Activated naive CD4-positive, alpha-beta T cell (primary cell): Measurements from ENCODE around the gene TBL1XR1.

Experiments used
- DNase-seq, 4 experiments: peaks; one replicate each; lab custom pipeline; 2025; lab: John Stamatoyannopoulos, UW

Gene TBL1XR1

DNA sequence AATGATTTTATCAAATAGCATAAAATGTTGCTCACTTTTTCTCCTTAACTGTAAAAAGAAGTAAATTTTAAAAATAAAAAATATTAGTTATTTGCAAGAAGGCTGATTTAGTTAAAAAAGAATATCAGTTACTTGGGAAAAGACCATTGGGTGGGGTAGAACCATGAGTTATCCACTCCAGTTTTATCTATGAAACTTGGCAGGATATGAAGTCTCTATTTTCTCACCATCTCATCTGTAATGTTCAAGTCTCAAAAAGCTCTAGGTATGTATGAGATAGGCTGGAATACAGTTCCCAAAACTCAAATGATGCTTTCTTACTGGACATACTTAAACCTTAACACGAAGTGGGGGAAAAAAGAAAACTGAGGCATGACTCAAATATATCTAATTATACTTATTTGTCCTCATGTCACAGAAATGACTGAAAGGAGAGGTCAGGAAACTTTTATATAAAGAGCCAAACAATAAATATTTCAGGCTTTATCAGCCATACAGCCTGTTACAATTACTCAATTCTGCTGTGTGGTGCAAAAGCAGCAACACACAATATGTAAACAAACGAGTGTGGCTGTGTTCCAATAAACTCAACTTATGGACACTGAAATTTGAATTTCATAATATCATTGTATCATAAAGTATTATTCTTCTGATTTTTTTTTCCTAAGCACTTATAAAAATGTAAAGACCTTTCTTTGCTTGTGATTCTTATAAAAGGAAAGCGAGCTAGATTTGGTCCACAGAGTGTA, 131.8 kb downstream of the TBL1XR1 start:
- DNase-seq = no peak

GRCh38 chr3:177062052-177062732, 135.1 kb downstream of the TBL1XR1 start:
- no peak for DNase-seq

- DNase-seq = no peak
Measured at GRCh38 chr3:177061369-177061768, 135.9 kb downstream of the TBL1XR1 start.

GRCh38 chr3:177060492-177060891, 136.8 kb downstream of the TBL1XR1 start:
- no peak for DNase-seq

GRCh38 chr3:177058648-177059047, 138.6 kb downstream of the TBL1XR1 start:
- no peak for DNase-seq

DNA sequence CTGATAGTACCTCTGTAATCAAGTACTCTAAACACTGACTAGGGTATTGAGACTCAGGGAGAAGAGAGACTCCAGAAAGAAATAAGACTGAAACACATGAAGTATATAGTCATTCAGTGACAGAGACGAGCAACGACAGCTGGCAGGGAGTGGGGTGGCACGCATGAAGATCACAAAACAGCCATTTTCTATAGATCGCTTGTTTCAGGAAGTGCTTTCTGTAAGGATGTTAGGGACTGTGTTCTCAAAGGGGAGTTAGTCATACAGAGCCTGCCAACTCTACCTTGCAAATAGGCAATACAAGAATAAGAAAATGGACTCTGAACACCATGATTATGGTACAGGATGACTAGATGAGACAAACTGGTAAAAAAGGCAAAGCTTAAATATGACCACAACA, 139.5 kb downstream of the TBL1XR1 start:
- DNase-seq = no peak

GRCh38 chr3:177056927-177057326, 140.4 kb downstream of the TBL1XR1 start:
- no peak for DNase-seq

DNA sequence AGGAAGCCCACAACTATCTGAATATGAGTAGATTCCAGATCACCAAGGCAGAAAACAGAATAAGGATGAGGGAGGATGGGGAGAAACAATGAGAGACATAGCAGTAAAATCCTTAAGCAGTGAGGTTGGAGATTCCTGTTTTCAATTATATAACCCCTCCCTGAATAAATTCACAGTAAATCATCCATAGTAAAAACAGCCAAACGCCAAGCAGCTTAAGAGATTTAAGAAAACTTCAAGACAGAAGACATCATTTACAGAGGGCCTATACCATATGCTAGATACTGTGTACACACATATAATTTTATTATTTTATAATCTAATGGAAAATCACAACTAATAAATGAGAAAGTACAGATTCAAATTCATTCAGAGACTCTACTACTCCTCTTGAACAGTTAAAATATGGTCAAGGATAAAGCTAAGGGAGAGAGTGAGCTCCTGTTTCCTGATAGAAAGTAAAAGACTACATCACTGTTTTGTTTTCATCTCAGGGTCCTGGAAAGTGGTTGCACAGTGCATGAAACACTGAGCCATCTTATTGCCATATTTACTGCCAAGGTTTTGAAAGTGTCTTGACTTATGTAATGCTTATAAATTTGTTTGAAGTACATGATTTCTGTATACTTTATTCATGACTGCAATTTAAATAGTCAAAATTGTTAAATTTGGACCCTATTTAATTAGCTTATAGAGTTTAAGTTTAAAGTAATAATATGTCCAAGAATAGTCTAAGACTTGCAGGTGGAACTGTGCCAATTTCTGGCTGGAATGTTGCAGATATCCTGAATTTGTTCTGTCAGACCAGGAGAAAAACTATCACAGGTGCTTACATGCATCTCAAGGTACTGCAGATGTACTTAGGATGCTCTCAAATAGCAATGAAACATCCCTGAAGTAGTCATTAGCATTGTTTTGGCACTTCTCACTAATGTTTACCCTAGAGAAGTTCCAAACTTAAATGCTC, 141.4 kb downstream of the TBL1XR1 start:
- no peak for DNase-seq

DNA sequence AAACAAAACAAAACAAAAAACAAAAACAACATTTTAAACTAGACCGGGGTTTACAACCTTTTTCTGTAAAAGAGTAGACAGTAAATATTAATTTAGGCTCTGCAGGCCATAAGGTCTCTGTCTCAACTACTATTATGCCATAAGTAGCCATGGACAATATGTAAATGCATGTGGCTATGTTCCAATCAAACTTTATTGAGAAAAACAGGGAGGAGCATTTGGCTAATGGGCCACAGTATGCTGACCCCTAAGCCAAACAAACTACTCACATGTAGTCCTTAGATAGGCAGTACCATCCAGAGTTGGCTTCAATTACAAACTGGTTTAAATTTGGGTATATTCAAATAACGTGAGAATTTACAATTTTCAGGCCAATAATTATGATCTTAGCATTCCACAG, 144.2 kb downstream of the TBL1XR1 start:
- DNase-seq = no peak

DNA sequence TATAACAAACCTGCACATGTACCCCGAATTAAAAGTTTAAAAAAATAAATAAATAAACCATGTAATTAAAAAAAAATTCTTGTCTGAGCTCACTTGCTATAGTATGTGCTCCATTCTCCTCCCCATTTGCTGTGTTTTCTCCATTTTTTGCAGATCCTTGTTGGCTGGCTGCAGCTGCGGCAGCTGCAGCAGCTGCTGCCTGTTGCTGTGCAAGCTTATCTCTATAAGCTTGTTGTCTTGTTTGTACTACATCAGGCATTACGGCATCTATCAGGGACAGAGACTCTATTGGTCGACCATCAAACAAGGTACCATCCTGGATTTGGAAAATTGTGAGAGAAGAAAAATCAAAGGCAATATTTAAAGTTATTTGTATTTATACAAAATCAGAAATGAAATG, 145.9 kb downstream of the TBL1XR1 start:
- DNase-seq = no peak

GRCh38 chr3:177050501-177051237, 146.6 kb downstream of the TBL1XR1 start:
- no peak for DNase-seq

GRCh38 chr3:177045767-177046166, 151.5 kb downstream of the TBL1XR1 start:
- DNase-seq = no peak

GRCh38 chr3:177045222-177045621, 152.1 kb downstream of the TBL1XR1 start:
- DNase-seq = no peak

GRCh38 chr3:177041730-177042551, 155.3 kb downstream of the TBL1XR1 start:
- DNase-seq = no peak

DNA sequence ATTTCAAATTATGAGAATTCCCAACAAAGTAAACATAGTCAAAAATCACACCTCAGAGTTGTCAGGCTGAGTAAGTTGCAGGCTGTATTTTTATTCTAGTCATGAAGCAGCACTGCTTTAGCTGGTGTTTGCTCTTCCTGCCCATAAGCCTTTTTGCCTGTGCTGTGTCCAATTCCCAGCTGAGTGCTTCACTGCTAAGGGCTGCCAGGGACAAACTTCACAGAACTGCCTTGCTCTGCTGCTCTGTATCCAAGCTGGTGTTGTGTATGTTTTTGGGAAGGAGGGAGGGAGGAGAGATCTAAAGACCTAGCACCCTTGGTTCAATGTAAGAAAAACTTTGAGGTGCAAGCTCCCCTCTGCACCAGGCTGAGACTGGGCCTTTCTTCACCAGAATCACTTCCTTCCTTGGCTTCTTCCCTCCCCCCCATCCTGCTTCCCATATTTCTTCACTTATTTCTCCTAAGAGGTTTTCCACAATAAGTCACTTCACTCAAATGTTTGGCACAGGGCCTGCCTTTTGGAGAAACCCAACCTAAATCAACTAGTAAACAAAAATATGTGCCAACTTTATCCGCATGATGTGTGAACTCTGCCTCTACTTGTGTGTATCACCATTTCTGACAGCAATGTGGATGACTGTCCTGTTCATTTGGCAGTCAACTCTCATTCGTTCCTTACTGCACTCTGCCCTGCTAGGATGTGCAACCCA, 156.1 kb downstream of the TBL1XR1 start:
- DNase-seq = no peak

GRCh38 chr3:177039490-177040274, 157.6 kb downstream of the TBL1XR1 start:
- no peak for DNase-seq

- DNase-seq = no peak
Measured at GRCh38 chr3:177037241-177037640, 160.0 kb downstream of the TBL1XR1 start.

- no peak for DNase-seq
Measured at GRCh38 chr3:177035676-177036075, 161.6 kb downstream of the TBL1XR1 start.

DNA sequence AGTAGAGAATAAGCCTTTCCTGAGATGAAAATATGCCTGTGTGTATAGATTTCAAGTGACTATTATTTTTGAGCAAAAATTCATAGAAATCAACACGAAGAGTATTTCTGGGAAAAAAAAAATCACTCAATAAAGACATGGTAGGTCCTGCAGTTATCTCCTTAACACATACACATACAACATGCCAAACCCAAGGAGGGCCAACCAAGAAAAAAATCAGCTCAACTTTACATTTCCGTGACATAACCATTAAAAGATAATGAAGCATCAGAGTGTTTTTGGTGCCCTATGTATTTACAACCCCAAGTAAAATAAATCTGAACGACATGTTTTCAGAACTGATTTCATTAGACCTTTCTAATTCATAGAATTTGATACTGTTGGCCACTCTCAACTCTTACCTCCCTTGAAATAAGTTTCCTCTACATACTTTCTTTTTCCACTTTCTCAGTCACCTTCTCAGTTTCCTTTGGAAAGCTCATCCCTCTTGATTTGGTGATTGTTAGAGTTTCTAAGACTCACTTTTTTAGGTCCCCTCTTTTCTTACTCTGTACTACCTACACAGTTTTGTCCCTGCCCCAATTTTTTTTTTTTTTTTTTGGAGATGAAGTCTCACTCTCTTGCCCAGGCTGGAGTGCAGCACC, 162.3 kb downstream of the TBL1XR1 start:
- DNase-seq = no peak
